ENCODE measurements around the gene SMIM23.

SMIM23 gene

DNA sequence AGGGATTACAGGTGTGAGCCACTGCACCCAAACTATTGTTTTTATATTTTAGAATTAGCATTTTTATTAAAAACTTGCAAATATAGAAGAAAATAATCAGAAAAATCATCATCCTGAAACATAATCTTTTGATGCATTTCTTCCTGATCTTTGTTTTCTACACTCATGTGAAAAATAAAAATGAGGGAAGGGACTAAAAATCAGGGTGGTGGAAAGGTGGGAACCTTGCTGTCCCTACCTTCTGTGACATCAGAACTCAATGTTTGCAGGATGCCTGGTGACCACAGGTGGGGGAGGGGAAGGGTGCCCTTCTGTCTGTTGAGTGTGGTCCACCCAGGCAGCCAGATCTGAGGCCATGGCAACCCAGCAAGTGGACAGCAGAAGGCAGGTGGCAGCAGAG lies at the start of gene SMIM23:
SMIM23 (plus strand) TSS at position 301 of the 400 bp plus-strand sequence; CDS start at position 356, 55 bp downstream.
- no peak for DNase-seq

GRCh38 chr5:171736976-171737891 lies 48.4 kb upstream of the SMIM23 start:
- DNase-seq: no peak

- DNase-seq: no peak
Observed at GRCh38 chr5:171738501-171738900, 47.1 kb upstream of the SMIM23 start.

DNA sequence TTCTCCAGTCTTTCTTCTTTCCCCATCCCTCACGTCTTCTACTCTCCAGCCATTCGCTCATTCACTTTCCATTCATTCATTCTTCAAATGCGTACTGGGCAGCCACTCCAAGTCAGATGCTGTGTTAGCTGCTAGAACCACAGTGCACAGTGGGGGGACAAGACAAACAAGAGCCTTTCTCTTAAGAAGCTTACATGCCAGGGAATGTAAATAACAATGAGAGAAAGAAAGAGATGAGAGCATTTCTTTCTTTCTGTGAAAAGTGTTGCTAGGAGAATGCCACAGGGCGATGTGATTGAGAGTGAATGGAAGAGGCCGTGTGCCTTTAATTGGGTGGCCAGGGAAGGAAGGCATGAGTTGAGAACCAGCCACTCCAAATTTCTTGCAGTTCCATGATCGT lies 46.3 kb upstream of the SMIM23 start:
- no peak for DNase-seq

DNA sequence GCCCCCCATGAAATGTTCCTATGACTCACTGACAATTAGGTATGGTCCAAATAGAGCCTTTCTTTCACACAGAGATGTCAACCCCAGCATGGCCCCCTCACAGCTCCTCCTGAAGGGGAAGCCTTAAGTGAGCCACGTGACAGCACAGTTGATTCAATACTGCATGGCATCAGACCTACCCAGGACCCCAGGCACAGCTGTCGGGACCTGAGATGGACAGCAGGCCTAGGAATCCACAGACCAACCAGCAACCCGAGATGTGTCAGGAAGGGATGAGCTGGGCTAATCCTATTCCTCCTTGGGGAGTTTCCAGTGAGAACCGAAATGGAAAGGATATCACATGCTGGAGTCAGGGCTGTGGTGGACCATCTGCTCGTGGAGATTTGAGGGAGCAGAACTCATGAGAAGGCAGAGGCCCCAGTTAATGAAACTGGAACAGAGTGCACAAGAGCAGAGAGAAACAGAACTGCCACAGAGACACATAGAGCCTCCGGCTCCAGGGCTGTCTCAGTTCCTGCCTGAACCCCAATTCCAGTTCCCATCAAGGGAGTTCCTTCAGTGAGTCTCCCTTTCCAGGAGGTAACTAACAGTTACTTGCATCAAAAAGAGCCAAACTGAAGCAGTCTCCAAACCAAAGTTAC lies 42.1 kb upstream of the SMIM23 start:
- DNase-seq: no peak

DNA sequence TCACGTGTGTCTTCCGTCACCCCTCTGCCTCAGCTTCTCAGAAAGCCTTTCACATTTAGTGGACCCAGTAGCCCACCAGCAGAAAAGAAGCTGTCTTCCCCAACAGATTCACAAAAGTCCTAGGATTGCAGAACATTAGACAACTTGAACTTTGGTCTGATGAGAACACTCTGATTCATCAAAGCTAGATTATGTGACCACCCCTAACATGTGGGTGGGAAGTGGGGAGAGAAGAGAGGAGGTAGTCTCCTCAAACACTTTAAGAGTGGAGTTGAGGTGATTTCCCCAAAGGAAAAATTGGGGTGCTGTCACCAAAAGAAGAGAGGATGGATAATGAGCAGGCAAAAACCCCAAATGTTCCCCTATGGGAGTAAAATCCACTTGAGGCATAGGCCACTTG lies 41.4 kb upstream of the SMIM23 start:
- no peak for DNase-seq

GRCh38 chr5:171744882-171745281 lies 40.7 kb upstream of the SMIM23 start:
- no peak for DNase-seq

GRCh38 chr5:171745602-171746001 lies 40.0 kb upstream of the SMIM23 start:
- DNase-seq: no peak

DNA sequence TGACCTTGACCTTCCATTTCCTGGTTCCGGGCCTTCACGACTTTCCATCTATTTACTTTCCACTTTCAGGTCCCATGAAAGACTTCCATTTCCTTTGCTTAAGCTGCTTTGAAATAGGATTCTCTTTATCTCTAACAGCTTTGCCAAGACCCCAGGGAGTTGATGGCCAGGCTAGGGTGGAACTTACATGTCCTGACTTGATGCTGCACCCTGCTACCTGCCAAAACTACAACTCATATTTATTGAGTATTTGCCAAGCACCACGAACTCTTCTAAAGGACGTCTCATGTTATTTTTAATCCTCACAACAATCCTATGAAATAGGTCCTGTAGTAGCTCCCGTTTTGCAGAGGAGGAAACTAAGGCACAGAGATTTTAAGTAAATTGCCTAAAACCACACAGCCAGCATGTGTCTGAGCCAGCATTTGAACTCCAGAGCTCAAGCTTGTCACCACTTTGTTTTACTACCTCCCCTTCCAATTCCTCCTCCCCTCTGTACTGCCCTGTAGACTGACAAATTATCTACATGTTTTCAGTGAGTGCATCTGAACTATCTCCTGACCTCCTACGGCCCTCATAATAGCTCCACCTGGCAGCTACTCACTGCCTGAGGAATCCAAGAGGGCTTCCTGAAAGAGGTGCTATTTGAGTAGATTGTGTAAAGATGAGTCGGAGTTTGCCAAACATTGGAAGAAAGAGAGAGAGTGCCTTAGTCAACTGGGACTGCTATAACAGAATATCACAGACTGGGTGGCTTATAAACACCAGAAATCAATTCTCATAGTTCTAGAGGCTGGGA lies 38.4 kb upstream of the SMIM23 start:
- no peak for DNase-seq

- no peak for DNase-seq
Observed at GRCh38 chr5:171748720-171749119, 36.9 kb upstream of the SMIM23 start.

DNA sequence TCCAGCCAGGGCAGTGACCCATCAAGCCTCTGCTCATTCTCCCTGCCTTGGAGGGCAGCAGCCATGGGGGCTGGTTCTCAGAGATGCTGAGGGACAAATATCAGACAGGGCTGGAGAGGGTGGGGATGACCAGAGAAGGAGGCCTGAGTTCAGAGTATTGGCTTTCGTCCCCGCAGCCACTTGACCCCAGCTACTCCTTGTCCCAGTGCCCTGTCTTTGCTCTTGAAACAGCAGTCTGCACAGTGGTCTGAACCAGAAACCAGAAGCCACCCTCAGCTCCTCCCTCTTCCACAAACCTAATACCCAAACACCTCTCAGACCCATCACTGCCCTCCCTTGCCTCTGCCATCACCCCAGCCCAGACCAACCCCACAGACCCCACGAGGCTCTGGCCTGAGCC lies 36.3 kb upstream of the SMIM23 start:
- no peak for DNase-seq

- no peak for DNase-seq
Observed at GRCh38 chr5:171750311-171750788, 35.3 kb upstream of the SMIM23 start.

DNA sequence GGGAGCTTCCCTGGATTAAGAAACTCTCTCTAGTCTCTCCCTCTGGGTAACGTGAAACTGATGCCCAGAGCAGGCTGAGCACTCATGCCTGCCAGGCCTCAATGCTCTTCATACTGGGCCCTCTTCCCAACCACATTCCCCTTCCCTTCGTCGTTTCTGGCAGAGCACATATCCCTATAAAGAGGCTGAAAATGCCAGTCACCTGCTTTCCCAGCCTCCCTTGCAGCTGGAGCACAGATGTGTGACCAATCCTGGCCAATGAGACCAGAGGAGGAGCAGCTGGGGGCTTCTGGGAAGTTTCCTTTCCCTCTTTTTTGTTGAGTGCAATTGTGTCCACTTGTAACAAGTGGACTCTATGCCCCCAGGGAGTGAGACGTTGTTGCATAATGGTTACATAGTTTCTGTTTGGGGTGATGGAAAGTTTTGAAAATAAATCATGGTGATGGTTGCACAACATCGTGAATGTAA lies 30.2 kb upstream of the SMIM23 start:
- DNase-seq: no peak

GRCh38 chr5:171757853-171758535 lies 27.6 kb upstream of the SMIM23 start:
- no peak for DNase-seq

- no peak for DNase-seq
Observed at GRCh38 chr5:171759777-171760176, 25.8 kb upstream of the SMIM23 start.

DNA sequence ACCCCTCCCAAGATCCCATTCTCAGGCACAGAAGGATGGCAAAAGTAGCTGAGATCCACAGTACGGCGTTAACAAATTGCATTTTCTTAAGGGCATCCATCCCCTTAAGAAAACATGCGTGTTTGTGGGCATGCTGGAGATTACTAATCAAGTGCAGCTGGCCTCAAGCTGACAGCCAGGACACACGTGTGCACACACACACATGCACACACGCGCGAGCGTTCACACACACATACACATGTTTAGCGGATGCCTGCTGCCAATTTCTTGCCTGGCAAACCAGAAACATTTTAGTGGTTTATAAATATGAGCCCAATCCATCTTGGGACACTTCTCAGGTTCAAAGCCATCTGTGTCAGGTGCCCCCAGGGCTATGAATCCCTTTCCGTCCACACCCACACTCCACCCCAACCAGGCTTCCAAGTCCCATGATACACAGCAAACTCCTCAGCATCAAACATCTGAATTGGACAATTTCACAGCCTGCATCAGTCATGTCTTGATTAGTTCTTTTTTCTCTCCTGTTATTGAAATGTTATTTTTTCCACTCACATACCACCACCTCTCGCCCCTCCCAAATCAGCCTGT lies 23.5 kb upstream of the SMIM23 start:
- DNase-seq: no peak

DNA sequence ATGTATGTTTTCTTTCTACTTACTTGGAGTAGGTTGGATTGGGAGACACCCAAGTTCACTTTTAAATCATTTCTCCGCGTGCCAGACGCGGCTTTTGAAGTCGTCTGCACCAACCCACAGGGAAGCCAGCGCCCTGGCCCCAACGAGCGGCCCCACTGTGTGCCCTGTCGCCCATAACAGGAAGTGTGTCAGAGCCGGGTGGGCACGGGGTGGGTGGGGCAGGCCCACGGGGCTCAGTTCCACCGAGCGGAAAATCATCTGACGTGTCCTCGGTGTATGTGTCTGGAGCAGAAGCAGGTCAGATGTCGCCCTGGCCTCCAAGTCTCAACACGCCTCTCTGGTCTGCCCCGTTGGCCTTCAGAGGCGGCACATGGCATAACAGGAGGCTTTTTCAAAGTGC lies 22.7 kb upstream of the SMIM23 start:
- no peak for DNase-seq

GRCh38 chr5:171764265-171764664 lies 21.4 kb upstream of the SMIM23 start:
- no peak for DNase-seq

GRCh38 chr5:171766875-171767274 lies 18.7 kb upstream of the SMIM23 start:
- no peak for DNase-seq

GRCh38 chr5:171770153-171770552 lies 15.5 kb upstream of the SMIM23 start:
- no peak for DNase-seq

GRCh38 chr5:171771856-171772255 lies 13.8 kb upstream of the SMIM23 start:
- DNase-seq: no peak

DNA sequence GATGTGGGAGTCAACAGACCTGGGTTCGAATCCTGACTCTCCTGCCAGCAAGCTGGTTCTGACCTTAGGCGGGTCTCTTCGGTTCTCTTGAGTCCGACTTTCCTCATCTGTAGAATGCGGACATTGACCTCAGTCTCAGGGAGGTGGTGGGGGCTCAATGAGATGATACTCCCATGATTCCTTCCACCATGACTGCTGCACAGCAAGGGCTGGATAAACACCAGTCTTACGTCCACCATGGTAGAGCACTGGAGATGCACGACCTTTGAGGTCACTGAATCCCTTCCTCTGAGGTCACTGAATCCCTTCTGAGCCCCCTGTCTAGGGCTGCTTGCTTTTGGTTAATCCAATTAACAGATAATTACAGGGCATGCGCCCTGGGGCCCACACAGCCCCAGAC lies 12.5 kb upstream of the SMIM23 start:
- no peak for DNase-seq
